HEK293T (cell line): ENCODE results near the gene ARFGEF3.

Source experiments
- CTCF ChIA-PET: fragments of 350-600 bp; formaldehyde crosslinking; extraction: SDS; loops from one replicate; lab custom pipeline; 2021; ENCODE audit warnings: antibody characterized with exemption, inconsistent platforms; lab: Yijun Ruan, JAX
- POLR2A ChIA-PET: fragments of 350-600 bp; formaldehyde crosslinking; extraction: SDS; loops from one replicate; lab custom pipeline; 2020; ENCODE audit warnings: antibody characterized with exemption, inconsistent platforms; lab: Yijun Ruan, JAX
- DNase-seq: peaks from one replicate; pipeline ENCODE4 v3.0.0; 2012; ENCODE audit warnings: mixed read lengths; ENCODE audit errors: extremely low spot score
- ARNT ChIP-seq: fragments of 450-650 bp; IDR thresholded peaks from 2 replicates; pipeline ENCODE4 v1.6.1; 2017; ENCODE audit warnings: mild to moderate bottlenecking
- BHLHE40 ChIP-seq: fragments of 450-650 bp; IDR thresholded peaks from 2 replicates; pipeline ENCODE4 v1.6.1; 2016; ENCODE audit warnings: mild to moderate bottlenecking, moderate library complexity, borderline replicate concordance
- CTBP1 ChIP-seq: fragments of 450-650 bp; IDR thresholded peaks from 2 replicates; pipeline ENCODE4 v1.6.1; 2016; ENCODE audit warnings: borderline replicate concordance
- ELF4 ChIP-seq: fragments of 450-650 bp; IDR thresholded peaks from 2 replicates; pipeline ENCODE4 v1.6.1; 2017; ENCODE audit warnings: antibody characterized with exemption
- FOXA1 ChIP-seq: fragments of 450-650 bp; IDR thresholded peaks from 2 replicates; pipeline ENCODE4 v1.6.1; 2016; ENCODE audit warnings: mild to moderate bottlenecking
- FOXK2 ChIP-seq: fragments of 450-650 bp; IDR thresholded peaks from 2 replicates; pipeline ENCODE4 v1.6.1; 2016; ENCODE audit warnings: mild to moderate bottlenecking
- FOXM1 ChIP-seq: fragments of 450-650 bp; IDR thresholded peaks from 2 replicates; pipeline ENCODE4 v1.6.1; 2017; ENCODE audit warnings: mild to moderate bottlenecking, borderline replicate concordance
- HDGF ChIP-seq: fragments of 450-650 bp; IDR thresholded peaks from 2 replicates; pipeline ENCODE4 v1.6.1; 2017; ENCODE audit warnings: antibody characterized with exemption, borderline replicate concordance
- L3MBTL2 ChIP-seq: fragments of 450-650 bp; conservative IDR thresholded peaks from 2 replicates; pipeline ENCODE4 v1.6.1; 2016; ENCODE audit warnings: mild to moderate bottlenecking
- LEF1 ChIP-seq: fragments of 450-650 bp; IDR thresholded peaks from 2 replicates; pipeline ENCODE4 v1.6.1; 2017; ENCODE audit warnings: mild to moderate bottlenecking, borderline replicate concordance
- NFRKB ChIP-seq: fragments of 450-650 bp; IDR thresholded peaks from 2 replicates; pipeline ENCODE4 v1.6.1; 2016; ENCODE audit warnings: mild to moderate bottlenecking, moderate library complexity
- SP1 ChIP-seq: fragments of 450-650 bp; IDR thresholded peaks from 2 replicates; pipeline ENCODE4 v1.6.1; 2017
- SUZ12 ChIP-seq: fragments of 450-650 bp; IDR thresholded peaks from 2 replicates; pipeline ENCODE4 v1.6.1; 2016; ENCODE audit warnings: mild to moderate bottlenecking
- TARDBP ChIP-seq: fragments of 450-650 bp; IDR thresholded peaks from 2 replicates; pipeline ENCODE4 v1.6.1; 2016
- ZNF384 ChIP-seq: fragments of 450-650 bp; IDR thresholded peaks from 2 replicates; pipeline ENCODE4 v1.6.1; 2016
- TF ChIP-seq, protein P1 (sequence below): fragments of 450-650 bp; IDR thresholded peaks from 2 replicates; pipeline ENCODE4 v1.6.1; 2016

Gene ARFGEF3

DNA sequence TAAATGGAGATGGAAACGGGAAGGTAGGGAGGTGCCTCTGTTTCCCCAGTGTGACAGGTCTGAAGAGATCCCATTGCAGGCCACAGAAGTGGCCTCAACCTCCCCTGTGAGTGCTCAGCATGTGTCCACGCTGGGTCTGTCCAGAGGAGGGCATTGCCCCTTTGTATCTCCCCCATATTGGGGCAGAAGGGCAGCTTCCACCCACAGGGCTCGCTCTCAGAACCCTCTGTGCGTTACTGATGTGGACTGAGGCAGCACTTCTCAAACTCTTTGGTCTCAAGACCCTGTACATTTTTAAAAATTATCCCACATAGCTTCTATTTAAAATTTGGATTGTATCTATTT, 22.0 kb downstream of the ARFGEF3 start:
- no peak for TF ChIP-seq SUZ12
- TF ChIP-seq ZNF384: no peak
- no peak for TF ChIP-seq CTBP1
- no peak for TF ChIP-seq ELF4
- TF ChIP-seq ARNT: no peak
- no peak for TF ChIP-seq HDGF
- TF ChIP-seq NFRKB: no peak
- TF ChIP-seq LEF1: no peak
- no peak for TF ChIP-seq FOXA1
- TF ChIP-seq, protein P1, sequence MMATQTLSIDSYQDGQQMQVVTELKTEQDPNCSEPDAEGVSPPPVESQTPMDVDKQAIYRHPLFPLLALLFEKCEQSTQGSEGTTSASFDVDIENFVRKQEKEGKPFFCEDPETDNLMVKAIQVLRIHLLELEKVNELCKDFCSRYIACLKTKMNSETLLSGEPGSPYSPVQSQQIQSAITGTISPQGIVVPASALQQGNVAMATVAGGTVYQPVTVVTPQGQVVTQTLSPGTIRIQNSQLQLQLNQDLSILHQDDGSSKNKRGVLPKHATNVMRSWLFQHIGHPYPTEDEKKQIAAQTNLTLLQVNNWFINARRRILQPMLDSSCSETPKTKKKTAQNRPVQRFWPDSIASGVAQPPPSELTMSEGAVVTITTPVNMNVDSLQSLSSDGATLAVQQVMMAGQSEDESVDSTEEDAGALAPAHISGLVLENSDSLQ: no peak
- no peak for TF ChIP-seq FOXK2
- no peak for TF ChIP-seq TARDBP
- DNase-seq: no peak
- ChIA-PET POLR2A (no interaction called here), CTCF (interaction anchor here (0.7 kb wide), 1 partner anchor 9 kb away, joined by 3 read pairs; no protein-coding TSS in a partner anchor)

DNA sequence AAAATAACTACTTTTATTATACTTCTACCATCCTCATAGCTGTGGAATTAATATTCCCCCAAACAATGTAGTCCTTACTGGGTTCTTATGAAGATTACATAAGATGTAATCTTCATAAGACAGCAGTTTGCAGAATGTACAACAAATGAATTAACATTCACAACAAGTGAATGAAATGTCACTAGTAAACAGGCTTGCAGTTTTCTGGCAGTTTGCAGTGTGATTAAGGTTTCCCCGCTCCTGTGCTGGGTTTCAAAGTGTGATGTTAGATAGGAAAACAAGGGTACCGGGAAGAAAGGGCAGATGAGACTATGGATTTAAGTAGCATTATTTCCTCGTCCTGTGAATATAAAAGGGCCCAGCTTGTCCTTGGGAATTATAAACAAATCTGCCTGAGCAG, 22.5 kb downstream of the ARFGEF3 start:
- TF ChIP-seq ARNT: no peak
- TF ChIP-seq ZNF384: no peak
- no peak for TF ChIP-seq FOXK2
- no peak for TF ChIP-seq BHLHE40
- TF ChIP-seq L3MBTL2: no peak
- no peak for TF ChIP-seq LEF1
- TF ChIP-seq ELF4: no peak
- TF ChIP-seq NFRKB: no peak
- no peak for TF ChIP-seq FOXA1
- no peak for TF ChIP-seq FOXM1
- TF ChIP-seq SP1: no peak
- TF ChIP-seq SUZ12: no peak
- TF ChIP-seq TARDBP: no peak
- TF ChIP-seq, protein P1: no peak
- no peak for TF ChIP-seq HDGF
- no peak for TF ChIP-seq CTBP1
- DNase-seq: no peak
- ChIA-PET POLR2A (no interaction called here), CTCF (interaction anchor here (0.7 kb wide), 1 partner anchor 8 kb away, joined by 3 read pairs; no protein-coding TSS in a partner anchor)

DNA sequence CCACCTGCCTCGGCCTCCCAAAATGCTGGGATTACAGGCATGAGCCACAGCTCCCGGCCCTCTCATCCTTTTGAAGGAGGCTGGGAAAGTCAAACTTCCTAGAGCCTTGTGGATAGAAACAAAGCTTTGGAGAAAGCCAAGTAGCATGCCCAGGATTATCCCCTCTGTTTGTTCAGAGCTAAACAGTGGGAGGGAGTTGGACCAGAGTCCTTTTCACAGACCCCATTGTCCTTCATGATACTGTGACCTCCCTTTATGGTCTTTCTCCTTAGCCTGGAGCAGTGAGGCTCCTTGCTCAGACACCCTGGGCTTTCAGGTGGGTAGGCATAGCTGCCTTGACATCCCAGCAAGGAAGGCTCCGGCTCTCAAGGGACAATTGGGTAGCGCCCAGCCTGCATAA, 25.4 kb downstream of the ARFGEF3 start:
- POLR2A ChIA-PET: no interaction called here
- CTCF ChIA-PET: no interaction called here
- no peak for DNase-seq
- TF ChIP-seq FOXK2: no peak
- no peak for TF ChIP-seq HDGF
- TF ChIP-seq BHLHE40: no peak
- TF ChIP-seq, protein P1: no peak
- TF ChIP-seq FOXM1: no peak
- no peak for TF ChIP-seq CTBP1

DNA sequence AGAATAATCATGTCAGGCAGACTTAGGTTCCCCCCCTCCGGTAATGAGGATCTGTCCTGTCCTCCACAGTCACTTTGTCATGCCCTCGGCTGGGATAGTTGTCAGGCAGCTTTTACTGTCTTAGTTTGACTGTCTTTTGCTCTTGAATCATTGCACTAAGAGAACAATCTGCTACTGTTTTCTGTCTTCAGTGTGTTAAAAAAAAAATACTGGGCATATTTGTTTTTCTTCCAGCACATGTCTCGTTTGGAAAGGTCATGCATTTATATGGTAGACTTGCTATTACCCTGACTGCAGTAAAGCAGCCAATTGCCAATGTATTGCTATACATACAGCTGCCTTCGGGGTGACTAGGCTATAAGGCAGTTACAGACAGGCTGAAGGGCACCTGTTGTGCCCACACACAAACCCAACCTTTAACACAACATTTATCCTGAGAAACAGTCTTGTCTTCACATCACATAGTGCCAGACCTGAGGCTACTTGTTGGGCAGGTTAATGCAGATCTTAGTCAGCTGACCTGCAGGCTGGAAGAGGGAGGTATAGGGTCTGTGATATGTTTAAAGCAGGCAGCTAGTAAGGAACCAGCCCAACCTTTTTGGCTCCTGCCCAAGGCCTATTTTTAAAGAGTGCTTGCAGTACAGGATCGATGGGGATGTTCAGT, 26.7 kb downstream of the ARFGEF3 start:
- DNase-seq: no peak
- no peak for TF ChIP-seq SUZ12
- ChIA-PET POLR2A (no interaction called here), CTCF (no interaction called here)

DNA sequence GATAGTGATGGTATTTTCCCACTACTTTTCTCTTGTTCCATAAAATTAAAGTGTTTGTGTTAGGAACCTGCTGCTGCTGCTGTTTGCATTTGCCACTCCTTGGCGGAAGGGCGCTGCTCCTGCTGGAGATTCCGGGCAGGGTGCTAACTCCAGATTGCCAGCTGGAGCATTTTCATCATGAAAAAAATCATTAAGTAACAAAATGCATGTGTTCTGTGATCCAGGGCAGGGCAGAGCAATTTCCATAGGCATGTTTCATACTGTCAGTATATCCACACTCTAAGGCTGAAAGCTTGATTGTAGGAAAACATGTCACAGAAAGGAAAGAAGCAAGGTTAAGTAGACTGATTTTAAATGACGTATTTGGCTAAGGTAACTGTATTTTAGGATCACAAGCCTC, 32.5 kb downstream of the ARFGEF3 start:
- DNase-seq: no peak
- TF ChIP-seq, protein P1: no peak
- TF ChIP-seq FOXA1: no peak
- TF ChIP-seq ZNF384: no peak
- no peak for TF ChIP-seq HDGF
- TF ChIP-seq NFRKB: no peak
- no peak for TF ChIP-seq FOXK2
- no peak for TF ChIP-seq CTBP1
- TF ChIP-seq ELF4: no peak
- ChIA-PET POLR2A (no interaction called here), CTCF (no interaction called here)

DNA sequence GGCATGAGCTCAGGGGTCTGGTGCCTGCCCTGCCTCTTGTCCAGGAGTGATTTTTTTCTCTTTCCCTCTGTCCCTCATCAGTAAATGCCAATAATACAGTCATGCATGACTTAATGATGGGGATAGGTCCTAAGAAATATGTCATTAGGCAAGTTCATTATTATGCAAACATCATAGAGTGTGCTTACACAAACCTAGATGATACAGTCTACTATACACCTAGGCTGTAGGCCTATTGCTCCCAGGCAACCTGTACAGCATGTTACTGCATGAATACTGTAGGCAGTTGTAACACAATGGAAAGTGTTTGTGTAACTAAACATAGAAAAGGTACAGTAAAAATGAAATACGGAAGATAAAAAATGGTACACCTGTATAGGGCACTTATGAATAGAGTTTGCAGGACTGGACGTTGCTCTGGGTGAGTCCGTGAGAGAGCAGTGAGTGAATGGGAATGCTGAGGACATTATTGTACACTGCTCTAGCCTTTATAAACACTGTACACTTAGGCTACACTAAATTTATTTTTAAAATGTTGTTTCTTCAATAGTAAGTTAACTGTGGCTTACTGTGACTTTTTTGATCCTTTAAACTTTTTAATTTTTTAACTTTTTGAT, 34.5 kb downstream of the ARFGEF3 start:
- TF ChIP-seq ELF4 (no peak), L3MBTL2 (no peak), FOXA1 (no peak), FOXM1 (no peak), CTBP1 (no peak), FOXK2 (no peak), LEF1 (no peak), TARDBP (no peak), SUZ12 (no peak), ARNT (no peak), BHLHE40 (no peak), HDGF (no peak), NFRKB (no peak), SP1 (no peak), ZNF384 (no peak)
- TF ChIP-seq, protein P1: no peak
- DNase-seq: no peak
- CTCF ChIA-PET: no interaction called here
- POLR2A ChIA-PET: no interaction called here
